ENCODE results near the gene CAMK2N1.

Gene CAMK2N1

DNA sequence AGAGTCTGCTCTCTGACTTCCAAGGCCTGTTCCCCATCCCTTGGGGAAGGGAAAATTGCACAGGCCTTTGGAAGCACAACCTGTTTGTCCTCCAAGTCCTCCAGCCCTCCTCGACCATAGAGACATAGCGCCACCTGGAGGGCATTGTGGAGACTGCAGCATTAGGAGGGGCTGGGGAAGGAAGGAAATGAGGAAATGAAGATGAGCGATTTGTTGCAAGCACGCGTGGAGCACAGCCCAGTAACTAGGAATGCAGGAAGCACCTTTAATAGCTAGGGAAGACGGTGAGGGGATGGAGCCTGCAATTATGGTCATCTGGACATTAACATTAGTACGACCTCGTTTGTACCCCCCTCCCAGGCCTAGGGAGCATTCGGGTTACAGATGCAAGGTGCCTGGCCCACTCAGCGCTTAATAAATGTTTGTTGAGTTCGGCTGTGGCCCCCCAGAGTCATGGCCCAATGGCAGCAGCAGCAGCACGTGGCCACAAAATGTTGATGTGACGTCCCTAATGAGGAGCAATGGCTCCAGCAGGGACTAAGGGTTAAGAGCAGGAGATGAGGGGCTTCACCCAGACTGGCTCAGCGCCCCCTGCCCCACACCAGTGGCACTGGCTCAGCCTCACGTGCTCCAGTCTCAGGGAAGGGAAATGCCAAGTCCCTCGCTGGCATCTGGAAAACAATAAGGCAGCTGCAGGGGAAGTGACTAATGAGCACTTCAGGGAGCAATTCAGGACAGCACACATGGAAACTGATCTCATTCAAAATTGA, 8.0 kb upstream of the CAMK2N1 start:
- peak; percentile 66 to 90 for DNase-seq (ENCODE audit: low read depth in 1 of 2, low spot score in 1 of 2)
- no peak for TF ChIP-seq JUND (IDR thresholded peaks at IDR 0.05; ENCODE audit: low read depth)
- in situ Hi-C loops (cut with HindIII; ENCODE audit: low pct_unique_long_range_greater_than_20kb, low sequenced_read_pairs) = no loop called here

DNA sequence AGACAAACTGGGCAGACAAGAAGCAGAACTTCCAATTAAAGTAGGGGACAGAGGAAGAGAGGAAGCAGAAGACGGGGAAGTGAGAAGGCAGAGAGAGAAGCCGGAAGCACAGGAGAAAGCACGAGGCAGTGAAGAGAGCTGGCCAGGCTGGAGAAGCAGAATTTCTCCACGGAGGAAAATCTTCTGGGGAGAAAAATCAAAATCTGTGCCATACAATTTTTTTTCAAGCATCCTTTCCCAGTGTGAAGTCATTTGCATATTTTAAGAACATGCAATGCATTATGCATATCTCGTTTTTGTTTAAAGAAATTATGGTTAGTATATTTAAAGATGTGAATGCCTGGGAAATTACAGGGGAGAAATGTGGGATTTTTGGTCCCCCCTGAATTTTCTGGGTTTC, 7.3 kb upstream of the CAMK2N1 start:
- DNase-seq (ENCODE audit: low read depth in 1 of 2, low spot score in 1 of 2) = no peak
- TF ChIP-seq JUND (IDR thresholded peaks at IDR 0.05; ENCODE audit: low read depth) = no peak
- in situ Hi-C loops (cut with HindIII; ENCODE audit: low pct_unique_long_range_greater_than_20kb, low sequenced_read_pairs) = no loop called here

DNA sequence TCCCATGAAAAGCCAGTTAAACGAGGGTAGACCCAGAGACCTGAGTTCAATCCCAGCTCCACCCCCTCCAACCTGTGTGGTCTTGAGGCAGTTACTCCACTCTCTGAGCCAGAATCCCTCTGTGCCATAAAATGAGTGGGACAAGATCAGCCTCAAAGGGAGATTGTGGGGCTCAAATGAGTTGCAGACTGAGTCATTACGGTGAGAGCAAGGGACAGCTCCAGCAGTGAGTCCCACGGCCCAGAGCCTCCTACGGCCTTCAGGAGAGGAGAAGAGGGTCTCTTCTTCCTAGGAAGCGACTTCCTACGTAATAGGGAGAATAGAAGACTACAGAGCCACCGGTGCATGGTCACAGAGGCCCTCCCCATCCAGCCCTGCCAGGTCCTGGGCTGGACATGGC, 6.7 kb upstream of the CAMK2N1 start:
- in situ Hi-C loops (cut with HindIII; ENCODE audit: low pct_unique_long_range_greater_than_20kb, low sequenced_read_pairs) = no loop called here
- no peak for TF ChIP-seq JUND (IDR thresholded peaks at IDR 0.05; ENCODE audit: low read depth)
- DNase-seq (ENCODE audit: low read depth in 1 of 2, low spot score in 1 of 2) = no peak

- TF ChIP-seq JUND (IDR thresholded peaks at IDR 0.05; ENCODE audit: low read depth) = no peak
- DNase-seq (ENCODE audit: low read depth in 1 of 2, low spot score in 1 of 2) = no peak
- in situ Hi-C loops (cut with HindIII; ENCODE audit: low pct_unique_long_range_greater_than_20kb, low sequenced_read_pairs) = no loop called here
Measured at GRCh38 chr1:20491866-20492265, 5.9 kb upstream of the CAMK2N1 start.

DNA sequence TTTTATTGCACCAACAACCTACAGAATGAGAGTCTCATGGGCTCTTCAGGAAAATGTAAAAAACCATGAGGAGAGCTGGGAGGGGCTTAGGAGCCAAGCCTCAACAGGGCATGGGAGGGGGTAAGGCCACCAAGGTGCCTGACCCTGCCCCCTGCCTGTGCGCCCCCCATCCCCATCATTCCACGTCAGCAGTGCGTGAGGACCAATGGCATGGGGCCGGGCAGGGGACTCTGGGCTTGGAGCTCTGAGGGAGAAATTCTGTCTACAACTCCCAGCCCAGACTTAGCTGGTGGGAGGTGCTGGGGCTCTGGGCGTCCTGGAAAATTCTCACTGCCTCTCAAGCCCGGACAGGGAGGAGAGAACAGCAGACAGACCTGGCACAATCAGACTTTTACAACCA, 5.2 kb upstream of the CAMK2N1 start:
- in situ Hi-C loops (cut with HindIII; ENCODE audit: low pct_unique_long_range_greater_than_20kb, low sequenced_read_pairs) = no loop called here
- no peak for DNase-seq (ENCODE audit: low read depth in 1 of 2, low spot score in 1 of 2)
- no peak for TF ChIP-seq JUND (IDR thresholded peaks at IDR 0.05; ENCODE audit: low read depth)

DNA sequence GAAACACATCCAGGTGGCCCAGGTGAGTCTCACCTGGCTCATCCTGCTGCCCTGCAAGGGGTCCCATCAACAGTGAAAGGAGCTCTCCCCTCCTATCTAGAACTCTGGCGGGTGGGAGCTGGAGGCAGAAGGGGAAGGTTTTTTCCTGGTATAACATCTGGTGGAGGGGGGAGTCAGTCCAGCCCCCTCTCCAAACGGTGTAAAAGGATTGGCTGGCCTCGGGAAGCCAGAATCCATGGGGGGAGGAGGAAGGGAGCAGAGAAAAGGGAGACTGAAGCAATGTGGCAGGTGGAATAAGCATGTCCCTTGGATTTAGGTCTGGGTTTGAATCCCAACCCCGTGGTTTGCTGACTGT, 1.2 kb upstream of the CAMK2N1 start:
- no peak for TF ChIP-seq JUND (IDR thresholded peaks at IDR 0.05; ENCODE audit: low read depth)
- in situ Hi-C loops (cut with HindIII; ENCODE audit: low pct_unique_long_range_greater_than_20kb, low sequenced_read_pairs) = no loop called here
- no peak for DNase-seq (ENCODE audit: low read depth in 1 of 2, low spot score in 1 of 2)

DNA sequence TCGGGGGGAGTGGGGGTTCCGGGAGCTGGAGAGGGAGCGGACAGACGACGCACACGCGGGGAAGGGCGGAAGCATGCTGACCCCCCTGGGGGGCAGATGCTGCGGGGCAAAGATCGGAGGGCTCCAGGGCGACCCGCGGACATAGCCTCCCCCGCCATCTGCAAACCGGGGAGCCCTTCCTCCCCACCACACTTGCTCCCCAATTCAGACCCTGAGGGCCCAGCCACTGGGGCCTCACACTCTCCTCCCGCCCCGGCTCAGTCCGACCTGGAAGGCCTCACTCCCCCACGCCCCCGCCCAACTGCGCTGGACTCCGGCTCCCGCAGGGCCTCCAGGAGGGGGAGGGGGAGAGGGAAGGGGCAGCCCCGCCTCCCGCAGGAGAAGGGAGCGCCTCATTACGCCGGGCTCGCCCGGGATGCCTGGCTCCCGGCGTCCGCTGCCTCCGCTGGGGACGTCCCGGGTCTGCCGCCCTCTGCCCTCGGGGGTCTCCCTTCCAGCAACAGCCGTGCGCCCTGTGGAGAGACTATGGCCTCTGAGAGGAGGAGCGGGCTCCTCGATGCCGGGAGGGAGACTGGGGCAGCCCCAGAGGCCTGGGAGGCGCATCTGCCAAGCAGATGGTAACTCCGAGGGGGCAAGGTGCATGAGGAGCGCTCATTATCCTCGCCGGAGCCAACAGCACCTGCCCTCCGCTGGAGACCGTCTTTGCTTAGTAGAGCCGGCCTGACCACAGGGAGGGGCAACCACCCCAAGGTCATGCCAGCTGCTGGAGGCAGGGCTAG, 636 bp upstream of the CAMK2N1 start:
- no peak for TF ChIP-seq JUND (IDR thresholded peaks at IDR 0.05; ENCODE audit: low read depth)
- in situ Hi-C loops (cut with HindIII; ENCODE audit: low pct_unique_long_range_greater_than_20kb, low sequenced_read_pairs) = no loop called here
- peak; percentile 58 to 82 for DNase-seq (ENCODE audit: low read depth in 1 of 2, low spot score in 1 of 2)

DNA sequence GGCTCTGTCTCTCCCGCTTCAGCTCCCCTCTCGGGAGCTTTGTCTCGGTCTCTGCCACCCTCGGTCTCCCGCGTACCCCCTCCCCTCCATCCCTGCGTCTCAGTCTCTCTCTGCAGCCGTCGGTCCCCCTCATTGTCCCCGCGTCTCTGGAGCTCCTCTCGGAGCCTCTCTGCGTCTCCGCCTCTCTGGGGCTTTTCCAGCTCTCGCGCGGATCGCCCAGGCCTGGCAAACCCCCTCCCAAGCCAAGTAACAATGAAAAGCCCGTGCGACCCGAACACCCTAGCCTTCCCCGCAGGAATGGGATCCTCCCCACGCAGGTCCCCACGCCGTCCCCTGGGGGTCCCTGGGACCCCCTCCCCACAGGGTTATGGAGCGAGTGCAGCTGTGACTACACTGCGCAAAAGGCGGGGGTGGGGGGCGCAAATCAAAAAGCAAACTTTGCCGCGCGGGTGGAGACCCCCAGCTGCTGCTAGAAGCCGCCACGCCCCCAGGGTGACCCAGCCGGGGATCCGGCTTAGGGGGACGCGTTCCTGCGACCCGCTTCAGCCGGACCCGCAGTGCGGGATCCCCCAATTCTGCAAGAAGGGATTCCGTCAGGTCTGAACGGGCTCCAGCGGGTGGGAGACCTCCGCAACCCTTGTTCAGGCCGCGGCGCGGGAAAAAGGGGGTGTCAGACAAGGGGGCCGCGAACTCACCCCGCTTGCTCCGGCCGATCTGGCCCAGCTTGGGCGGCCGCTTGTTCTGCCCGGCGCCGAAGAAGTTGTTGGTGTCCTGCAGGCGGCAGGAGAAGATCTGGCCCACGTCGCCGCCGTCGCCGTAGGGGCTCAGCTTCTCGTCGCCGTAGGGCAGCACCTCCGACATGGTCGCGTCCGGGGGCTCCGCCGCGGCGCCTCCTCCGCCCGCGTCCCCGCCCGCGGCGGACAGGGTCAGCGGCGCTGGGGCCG, 1.2 kb downstream of the CAMK2N1 start:
- no peak for TF ChIP-seq JUND (IDR thresholded peaks at IDR 0.05; ENCODE audit: low read depth)
- in situ Hi-C loops (cut with HindIII; ENCODE audit: low pct_unique_long_range_greater_than_20kb, low sequenced_read_pairs) = no loop called here
- DNase-seq (ENCODE audit: low read depth in 1 of 2, low spot score in 1 of 2) = peak; percentile 28 to 29

GRCh38 chr1:20483833-20484518, 2.0 kb downstream of the CAMK2N1 start:
- in situ Hi-C loops (cut with HindIII; ENCODE audit: low pct_unique_long_range_greater_than_20kb, low sequenced_read_pairs) = no loop called here
- no peak for TF ChIP-seq JUND (IDR thresholded peaks at IDR 0.05; ENCODE audit: low read depth)
- DNase-seq (ENCODE audit: low read depth in 1 of 2, low spot score in 1 of 2) = peak; percentile 25 to 26

DNA sequence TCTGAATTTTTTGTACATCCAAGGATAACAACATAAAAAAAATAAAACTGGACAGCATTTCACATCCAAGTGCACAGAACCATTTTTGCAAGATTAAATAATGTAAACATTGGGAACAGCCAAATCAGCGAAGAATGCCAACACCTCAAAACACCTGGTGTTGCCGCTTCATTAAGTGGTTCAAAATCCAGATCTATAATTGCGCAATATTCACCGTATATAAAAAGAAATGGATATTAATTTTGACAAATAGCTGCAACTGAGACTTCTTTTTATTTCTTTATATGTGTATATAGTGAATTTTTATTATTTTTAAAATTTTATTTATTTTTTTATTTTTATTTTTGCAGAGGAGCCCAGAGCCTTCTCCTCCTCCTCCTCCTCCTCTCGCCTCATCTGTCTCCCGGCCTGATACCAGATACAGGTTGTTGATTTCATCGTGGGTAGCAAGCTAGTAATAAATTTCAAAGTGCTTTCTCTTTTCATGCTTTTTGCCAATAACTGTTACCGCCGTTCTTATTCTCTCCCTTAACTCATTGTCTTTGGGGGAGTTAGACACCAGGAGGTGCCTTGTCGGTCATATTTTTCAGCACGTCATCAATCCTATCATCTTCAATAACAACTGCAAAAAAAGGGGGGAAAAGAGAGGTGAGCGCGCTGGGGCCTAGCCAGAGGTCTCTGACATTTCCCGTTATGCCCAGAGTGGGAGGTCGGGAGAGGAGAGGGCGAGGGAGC, 2.7 kb downstream of the CAMK2N1 start:
- no peak for DNase-seq (ENCODE audit: low read depth in 1 of 2, low spot score in 1 of 2)
- TF ChIP-seq JUND (IDR thresholded peaks at IDR 0.05; ENCODE audit: low read depth) = no peak
- in situ Hi-C loops (cut with HindIII; ENCODE audit: low pct_unique_long_range_greater_than_20kb, low sequenced_read_pairs) = no loop called here

DNA sequence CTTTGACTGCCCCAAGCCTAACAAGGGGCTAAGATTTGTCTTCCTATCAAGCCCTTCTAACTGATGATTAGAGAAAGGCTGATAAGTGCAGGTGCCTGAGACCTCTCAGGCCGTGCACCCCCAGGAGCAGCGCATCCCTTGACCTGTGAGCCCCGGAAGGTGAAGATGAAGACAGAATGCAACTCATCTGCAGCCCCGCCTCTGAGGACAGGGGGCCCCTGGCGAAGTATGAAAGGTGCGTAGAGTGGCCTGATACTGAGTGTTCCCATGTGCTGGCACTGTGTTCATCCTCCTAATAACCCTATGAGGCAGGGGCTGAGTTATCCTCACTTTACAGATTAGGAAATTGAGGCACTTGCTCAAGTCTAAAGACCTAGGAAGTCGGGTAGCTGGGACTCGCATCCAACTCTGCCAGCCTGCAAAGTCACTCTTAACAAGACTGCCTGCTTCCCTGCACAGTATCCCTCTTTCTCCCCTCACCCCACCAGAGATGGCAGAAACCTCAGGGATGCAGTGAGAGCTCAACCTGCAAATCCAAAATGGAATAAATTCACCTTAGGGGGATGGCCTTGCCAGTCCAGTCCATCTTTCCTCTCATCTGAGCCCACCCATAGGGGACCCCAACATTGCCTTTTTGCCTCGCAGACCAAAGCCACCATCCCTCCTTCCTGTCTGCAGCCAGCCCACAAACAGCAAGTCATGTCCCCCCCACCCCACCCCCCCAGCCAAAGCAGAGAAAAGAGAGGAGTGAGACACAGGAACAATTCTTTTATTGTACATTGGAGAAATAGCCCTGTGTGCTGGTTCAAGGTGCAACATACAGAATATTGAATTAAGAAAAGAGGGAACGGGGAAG, 4.1 kb downstream of the CAMK2N1 start:
- TF ChIP-seq JUND (IDR thresholded peaks at IDR 0.05; ENCODE audit: low read depth) = no peak
- in situ Hi-C loops (cut with HindIII; ENCODE audit: low pct_unique_long_range_greater_than_20kb, low sequenced_read_pairs) = no loop called here
- no peak for DNase-seq (ENCODE audit: low read depth in 1 of 2, low spot score in 1 of 2)
